ENCODE data around the gene GREB1. TPM values are rescaled to one million over a fixed set of nuclear protein-coding genes. Genes with fewer than 3 reads are reported as not detected.

The GREB1 gene
- polyA plus RNA-seq = 17.2 and 24.5 TPM in 2 replicates
- 39.4 and 45.1 TPM in 2 replicates for polyA minus RNA-seq

- H2AFZ ChIP-seq (ENCODE audit: low read depth, low read length) = no peak within 1 kb of the TSS
- H3F3A ChIP-seq (ENCODE audit: insufficient read depth, low read length, poor library complexity, severe bottlenecking) = no peaks in the 10 kb centered on the region
- no peaks in the 10 kb centered on the region for H3K36me3 ChIP-seq (ENCODE audit: insufficient read depth, low read length)
- no peaks in the 10 kb centered on the region for H3K9me3 ChIP-seq (ENCODE audit: low read length)
- TF ChIP-seq MXI1 (conservative IDR thresholded peaks at IDR 0.05; ENCODE audit: poor library complexity, severe bottlenecking) = no peak
- no peak for TF ChIP-seq POLR2AphosphoS5 (IDR thresholded peaks at IDR 0.05)
- no peak for TF ChIP-seq REST (IDR thresholded peaks at IDR 0.05; ENCODE audit: borderline replicate concordance)
- TF ChIP-seq EP300 (conservative IDR thresholded peaks at IDR 0.05; ENCODE audit: poor library complexity, severe bottlenecking) = no peak
- no peak for TF ChIP-seq CTCF (IDR thresholded peaks at IDR 0.05; ENCODE audit: poor library complexity, severe bottlenecking)
- no peak for TF ChIP-seq TAF1 (IDR thresholded peaks at IDR 0.05; ENCODE audit: low read depth)
- TF ChIP-seq SMC3 (conservative IDR thresholded peaks at IDR 0.05; ENCODE audit: poor library complexity) = no peak
- TF ChIP-seq EZH2 (IDR thresholded peaks at IDR 0.05; ENCODE audit: borderline replicate concordance, insufficient read depth, low read length, poor library complexity, severe bottlenecking) = no peak
- no peak for TF ChIP-seq RAD21 (conservative IDR thresholded peaks at IDR 0.05)
- H3K9me2 ChIP-seq (ENCODE audit: insufficient read depth, low read length) = no peaks in the 10 kb centered on the region
- H3K27ac ChIP-seq (ENCODE audit: low read length) = no peak within 1 kb of the TSS
- no peaks in the 10 kb centered on the region for H4K20me1 ChIP-seq (ENCODE audit: insufficient read depth)
- no peak within 1 kb of the TSS for H3K4me2 ChIP-seq (ENCODE audit: low read length)
- H3K27me3 ChIP-seq (ENCODE audit: insufficient read depth, low read depth, low read length) = no peaks in the 10 kb centered on the region
- H3K9ac ChIP-seq (ENCODE audit: low read length) = no peak within 1 kb of the TSS
- H3K79me2 ChIP-seq (replicated peaks; ENCODE audit: insufficient read depth, low read length) = peaks cover 7% of the 10 kb centered on the region
- H3K4me3 ChIP-seq (ENCODE audit: low read length) = no peak within 1 kb of the TSS
Observed at GRCh38 chr2:11533278-11534070, at the start of gene GREB1. Gene GREB1 (plus strand): TSS chr2:11534045. CDS start chr2:11556615, 22,570 bp downstream.

- H2AFZ ChIP-seq (ENCODE audit: low read depth, low read length) = no peak overlapping the region
- no peak overlapping the region for H3K4me2 ChIP-seq (ENCODE audit: low read length)
- H3K9me3 ChIP-seq (ENCODE audit: low read length) = no peaks in the 10 kb centered on the region
- H4K20me1 ChIP-seq (ENCODE audit: insufficient read depth) = no peaks in the 10 kb centered on the region
- TF ChIP-seq CTCF (IDR thresholded peaks at IDR 0.05; ENCODE audit: poor library complexity, severe bottlenecking) (no peak), RAD21 (conservative IDR thresholded peaks at IDR 0.05) (no peak), EP300 (conservative IDR thresholded peaks at IDR 0.05; ENCODE audit: poor library complexity, severe bottlenecking) (no peak), REST (IDR thresholded peaks at IDR 0.05; ENCODE audit: borderline replicate concordance) (no peak), POLR2AphosphoS5 (IDR thresholded peaks at IDR 0.05) (no peak), MXI1 (conservative IDR thresholded peaks at IDR 0.05; ENCODE audit: poor library complexity, severe bottlenecking) (no peak), TAF1 (IDR thresholded peaks at IDR 0.05; ENCODE audit: low read depth) (no peak), SMC3 (conservative IDR thresholded peaks at IDR 0.05; ENCODE audit: poor library complexity) (no peak), EZH2 (IDR thresholded peaks at IDR 0.05; ENCODE audit: borderline replicate concordance, insufficient read depth, low read length, poor library complexity, severe bottlenecking) (no peak)
- peaks cover 58% of the 10 kb centered on the region for H3K79me2 ChIP-seq (replicated peaks; ENCODE audit: insufficient read depth, low read length)
- no peak overlapping the region for H3K9ac ChIP-seq (ENCODE audit: low read length)
- no peaks in the 10 kb centered on the region for H3K36me3 ChIP-seq (ENCODE audit: insufficient read depth, low read length)
- H3F3A ChIP-seq (ENCODE audit: insufficient read depth, low read length, poor library complexity, severe bottlenecking) = no peaks in the 10 kb centered on the region
- no peaks in the 10 kb centered on the region for H3K27me3 ChIP-seq (ENCODE audit: insufficient read depth, low read depth, low read length)
- no peak overlapping the region for H3K27ac ChIP-seq (ENCODE audit: low read length)
- H3K9me2 ChIP-seq (ENCODE audit: insufficient read depth, low read length) = no peaks in the 10 kb centered on the region
- no peak overlapping the region for H3K4me3 ChIP-seq (ENCODE audit: low read length)
Observed at GRCh38 chr2:11488809-11489208, 45.0 kb upstream of the GREB1 start.

Data from neural cell (in vitro differentiated cells).